MV-4-11 (cell line): ENCODE measurements around the gene SPATS2L.

ENCODE experiments used
- DNase-seq: peaks from one replicate; lab custom pipeline; 2025; lab: John Stamatoyannopoulos, UW

The SPATS2L gene

GRCh38 chr2:200297100-200297499 lies 9.4 kb upstream of the SPATS2L start:
- no peak for DNase-seq

- no peak for DNase-seq
These were observed 8.5 kb upstream of the SPATS2L start for GRCh38 chr2:200297989-200298388.

GRCh38 chr2:200298816-200299215 lies 7.7 kb upstream of the SPATS2L start:
- DNase-seq: no peak

GRCh38 chr2:200300065-200300464 lies 6.4 kb upstream of the SPATS2L start:
- peak; percentile 11 for DNase-seq

GRCh38 chr2:200300638-200301314 lies 5.7 kb upstream of the SPATS2L start:
- DNase-seq: no peak

- DNase-seq: no peak
These were observed 4.3 kb upstream of the SPATS2L start for GRCh38 chr2:200301953-200302858.

- DNase-seq: no peak
These were observed 3.4 kb upstream of the SPATS2L start for GRCh38 chr2:200302940-200303727.

GRCh38 chr2:200305797-200306195 lies 697 bp upstream of the SPATS2L start:
- DNase-seq: no peak

GRCh38 chr2:200306931-200307723 lies 634 bp downstream of the SPATS2L start:
- DNase-seq: no peak

- no peak for DNase-seq
These were observed 1.4 kb downstream of the SPATS2L start for GRCh38 chr2:200307724-200308545.

GRCh38 chr2:200308546-200309295 lies 2.2 kb downstream of the SPATS2L start:
- no peak for DNase-seq

- DNase-seq: no peak
These were observed 3.0 kb downstream of the SPATS2L start for GRCh38 chr2:200309296-200310049.

GRCh38 chr2:200310545-200310971 lies 4.1 kb downstream of the SPATS2L start:
- no peak for DNase-seq

- no peak for DNase-seq
These were observed 4.6 kb downstream of the SPATS2L start for GRCh38 chr2:200311139-200311538.

- DNase-seq: no peak
These were observed 8.6 kb downstream of the SPATS2L start for GRCh38 chr2:200314976-200315567.

- DNase-seq: no peak
These were observed 11.5 kb downstream of the SPATS2L start for GRCh38 chr2:200317975-200318374.

- DNase-seq: no peak
These were observed 12.5 kb downstream of the SPATS2L start for GRCh38 chr2:200318940-200319435.

- no peak for DNase-seq
These were observed 13.2 kb downstream of the SPATS2L start for GRCh38 chr2:200319548-200320337.
